ENCODE results near the gene ZMYM2. TPM values are rescaled to one million over a fixed set of nuclear protein-coding genes. Genes with fewer than 3 reads are reported as not detected.
A peak's percentile ranks its signal among the peaks of the same experiment; 100 is the strongest.

ZMYM2 gene
- total and polyA plus RNA-seq, 2 of the 13 experiments (the other 11 are each of a cell fraction or from before 2014, with no cell fraction given): 22.4 to 40.8 TPM

DNA sequence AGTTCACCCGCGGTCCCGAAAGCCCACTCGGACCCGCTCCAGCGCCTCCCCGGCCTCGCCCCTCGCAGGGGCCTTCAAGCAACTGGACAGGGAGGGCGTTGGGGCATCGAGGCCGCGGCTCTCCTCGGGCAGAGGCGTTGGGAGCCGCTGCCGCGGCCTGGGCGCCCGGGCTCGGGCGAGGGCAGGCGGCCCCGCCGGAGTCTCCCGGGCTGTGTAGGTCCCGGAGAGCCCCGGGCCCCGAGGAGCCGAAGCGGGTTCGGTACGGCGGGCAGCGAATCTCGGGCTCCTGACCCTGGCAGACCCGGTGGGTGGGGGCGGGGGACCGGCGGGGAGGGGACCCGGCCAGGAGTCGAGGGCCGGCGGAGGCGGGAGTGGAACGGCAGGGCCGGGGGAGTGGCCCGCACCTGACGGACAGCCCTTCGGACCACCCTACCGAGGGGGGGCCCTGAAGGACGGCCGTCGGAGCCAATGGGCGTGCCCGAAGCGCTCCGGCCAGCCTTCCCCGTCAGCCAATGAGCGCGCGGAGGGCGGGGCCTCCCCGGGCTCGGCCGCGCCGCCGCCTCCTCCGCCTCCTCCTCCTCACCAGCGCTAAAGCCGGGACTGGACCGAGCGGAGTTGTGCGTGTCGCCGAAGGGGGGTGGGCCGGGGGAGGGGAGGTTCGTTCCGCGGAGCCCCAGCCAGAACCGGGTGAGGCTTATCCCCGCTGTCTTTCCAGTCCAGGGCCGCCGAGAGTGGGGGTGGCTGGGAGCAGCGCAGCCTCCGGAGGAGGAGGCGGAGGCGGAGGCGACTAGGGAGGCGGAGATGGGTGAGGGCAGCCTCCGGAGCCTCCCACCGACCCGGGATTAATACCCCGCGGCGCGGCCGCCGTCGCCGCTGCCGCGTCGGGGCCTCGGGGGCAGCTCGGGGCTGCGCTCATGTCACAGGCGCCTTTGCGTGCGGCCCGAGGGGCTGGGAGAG is at the start of gene ZMYM2 (continued):
- TF ChIP-seq, protein P1, sequence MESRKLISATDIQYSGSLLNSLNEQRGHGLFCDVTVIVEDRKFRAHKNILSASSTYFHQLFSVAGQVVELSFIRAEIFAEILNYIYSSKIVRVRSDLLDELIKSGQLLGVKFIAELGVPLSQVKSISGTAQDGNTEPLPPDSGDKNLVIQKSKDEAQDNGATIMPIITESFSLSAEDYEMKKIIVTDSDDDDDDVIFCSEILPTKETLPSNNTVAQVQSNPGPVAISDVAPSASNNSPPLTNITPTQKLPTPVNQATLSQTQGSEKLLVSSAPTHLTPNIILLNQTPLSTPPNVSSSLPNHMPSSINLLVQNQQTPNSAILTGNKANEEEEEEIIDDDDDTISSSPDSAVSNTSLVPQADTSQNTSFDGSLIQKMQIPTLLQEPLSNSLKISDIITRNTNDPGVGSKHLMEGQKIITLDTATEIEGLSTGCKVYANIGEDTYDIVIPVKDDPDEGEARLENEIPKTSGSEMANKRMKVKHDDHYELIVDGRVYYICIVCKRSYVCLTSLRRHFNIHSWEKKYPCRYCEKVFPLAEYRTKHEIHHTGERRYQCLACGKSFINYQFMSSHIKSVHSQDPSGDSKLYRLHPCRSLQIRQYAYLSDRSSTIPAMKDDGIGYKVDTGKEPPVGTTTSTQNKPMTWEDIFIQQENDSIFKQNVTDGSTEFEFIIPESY (CRISPR knock-in tag; IDR thresholded peaks at IDR 0.05): no peak
- 0 out of 2 replicates have a peak, but pooled peaks have one; percentile 22 for TF ChIP-seq ZNF331 (CRISPR knock-in tag; IDR thresholded peaks at IDR 0.05)
- TF ChIP-seq, protein P2, sequence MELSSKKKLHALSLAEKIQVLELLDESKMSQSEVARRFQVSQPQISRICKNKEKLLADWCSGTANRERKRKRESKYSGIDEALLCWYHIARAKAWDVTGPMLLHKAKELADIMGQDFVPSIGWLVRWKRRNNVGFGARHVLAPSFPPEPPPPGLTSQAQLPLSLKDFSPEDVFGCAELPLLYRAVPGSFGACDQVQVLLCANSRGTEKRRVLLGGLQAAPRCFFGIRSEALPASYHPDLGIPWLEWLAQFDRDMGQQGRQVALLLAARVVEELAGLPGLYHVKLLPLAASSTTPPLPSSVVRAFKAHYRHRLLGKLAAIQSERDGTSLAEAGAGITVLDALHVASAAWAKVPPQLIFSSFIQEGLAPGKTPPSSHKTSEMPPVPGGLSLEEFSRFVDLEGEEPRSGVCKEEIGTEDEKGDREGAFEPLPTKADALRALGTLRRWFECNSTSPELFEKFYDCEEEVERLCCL (CRISPR knock-in tag; IDR thresholded peaks at IDR 0.05; ENCODE audit: borderline replicate concordance): no peak
- no peak for TF ChIP-seq ZNF101 (CRISPR knock-in tag; IDR thresholded peaks at IDR 0.05; ENCODE audit: borderline replicate concordance, low read depth)
- TF ChIP-seq TGIF2 (CRISPR knock-in tag; IDR thresholded peaks at IDR 0.05): peak; percentile 55; the same call in 1 of the 2 replicates
- TF ChIP-seq, protein P3, sequence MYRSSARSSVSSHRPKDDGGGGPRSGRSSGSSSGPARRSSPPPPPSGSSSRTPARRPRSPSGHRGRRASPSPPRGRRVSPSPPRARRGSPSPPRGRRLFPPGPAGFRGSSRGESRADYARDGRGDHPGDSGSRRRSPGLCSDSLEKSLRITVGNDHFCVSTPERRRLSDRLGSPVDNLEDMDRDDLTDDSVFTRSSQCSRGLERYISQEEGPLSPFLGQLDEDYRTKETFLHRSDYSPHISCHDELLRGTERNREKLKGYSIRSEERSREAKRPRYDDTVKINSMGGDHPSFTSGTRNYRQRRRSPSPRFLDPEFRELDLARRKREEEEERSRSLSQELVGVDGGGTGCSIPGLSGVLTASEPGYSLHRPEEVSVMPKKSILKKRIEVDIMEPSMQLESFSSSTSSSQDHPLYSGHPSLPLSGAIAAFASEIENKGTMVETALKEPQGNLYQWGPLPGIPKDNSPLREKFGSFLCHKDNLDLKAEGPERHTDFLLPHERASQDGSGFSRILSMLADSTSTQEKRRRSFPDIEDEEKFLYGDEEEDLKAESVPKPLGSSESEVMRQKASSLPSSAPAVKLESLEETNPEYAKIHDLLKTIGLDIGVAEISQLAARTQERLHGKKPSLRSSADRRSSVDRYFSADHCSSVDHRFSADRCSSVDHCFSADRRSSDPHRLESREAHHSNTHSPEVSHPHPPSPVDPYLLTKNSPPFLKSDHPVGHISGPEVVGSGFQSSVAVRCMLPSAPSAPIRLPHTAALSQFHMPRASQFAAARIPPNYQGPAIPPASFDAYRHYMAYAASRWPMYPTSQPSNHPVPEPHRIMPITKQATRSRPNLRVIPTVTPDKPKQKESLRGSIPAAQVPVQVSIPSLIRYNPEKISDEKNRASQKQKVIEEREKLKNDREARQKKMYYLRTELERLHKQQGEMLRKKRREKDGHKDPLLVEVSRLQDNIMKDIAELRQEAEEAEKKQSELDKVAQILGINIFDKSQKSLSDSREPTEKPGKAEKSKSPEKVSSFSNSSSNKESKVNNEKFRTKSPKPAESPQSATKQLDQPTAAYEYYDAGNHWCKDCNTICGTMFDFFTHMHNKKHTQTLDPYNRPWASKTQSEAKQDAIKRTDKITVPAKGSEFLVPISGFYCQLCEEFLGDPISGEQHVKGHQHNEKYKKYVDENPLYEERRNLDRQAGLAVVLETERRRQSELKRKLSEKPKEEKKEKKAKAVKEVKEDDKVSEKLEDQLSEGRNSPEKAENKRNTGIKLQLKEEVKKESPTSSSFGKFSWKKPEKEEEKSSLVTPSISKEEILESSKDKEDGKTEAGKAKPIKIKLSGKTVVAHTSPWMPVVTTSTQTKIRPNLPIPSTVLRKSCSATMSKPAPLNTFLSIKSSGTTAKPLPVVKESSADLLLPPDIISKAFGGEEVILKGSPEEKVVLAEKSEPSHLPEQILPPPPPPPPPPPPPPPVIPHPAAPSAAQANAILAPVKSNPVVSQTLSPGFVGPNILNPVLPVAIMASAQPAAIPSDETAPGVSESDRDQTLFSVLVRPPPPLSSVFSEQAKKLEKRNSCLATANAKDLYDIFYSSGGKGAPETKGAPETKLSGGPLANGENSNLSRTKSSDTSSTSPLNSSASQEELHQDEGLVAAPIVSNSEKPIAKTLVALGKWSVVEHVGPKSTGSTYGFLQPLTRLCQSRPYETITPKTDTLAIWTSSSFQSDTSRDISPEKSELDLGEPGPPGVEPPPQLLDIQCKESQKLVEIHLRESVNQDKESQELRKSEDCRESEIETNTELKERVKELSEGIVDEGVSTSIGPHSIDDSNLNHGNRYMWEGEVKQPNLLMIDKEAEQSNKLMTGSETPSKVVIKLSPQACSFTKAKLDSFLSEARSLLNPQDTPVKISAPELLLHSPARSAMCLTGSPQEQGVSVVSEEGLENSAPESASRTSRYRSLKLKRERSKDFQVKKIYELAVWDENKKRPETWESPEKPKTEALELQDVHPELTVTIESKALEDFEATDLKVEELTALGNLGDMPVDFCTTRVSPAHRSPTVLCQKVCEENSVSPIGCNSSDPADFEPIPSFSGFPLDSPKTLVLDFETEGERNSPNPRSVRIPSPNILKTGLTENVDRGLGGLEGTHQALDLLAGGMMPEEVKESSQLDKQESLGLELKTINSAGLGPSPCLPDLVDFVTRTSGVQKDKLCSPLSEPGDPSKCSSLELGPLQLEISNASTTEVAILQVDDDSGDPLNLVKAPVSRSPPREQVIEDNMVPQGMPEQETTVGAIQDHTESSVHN (CRISPR knock-in tag; IDR thresholded peaks at IDR 0.05): no peak
- TF ChIP-seq, protein P4, sequence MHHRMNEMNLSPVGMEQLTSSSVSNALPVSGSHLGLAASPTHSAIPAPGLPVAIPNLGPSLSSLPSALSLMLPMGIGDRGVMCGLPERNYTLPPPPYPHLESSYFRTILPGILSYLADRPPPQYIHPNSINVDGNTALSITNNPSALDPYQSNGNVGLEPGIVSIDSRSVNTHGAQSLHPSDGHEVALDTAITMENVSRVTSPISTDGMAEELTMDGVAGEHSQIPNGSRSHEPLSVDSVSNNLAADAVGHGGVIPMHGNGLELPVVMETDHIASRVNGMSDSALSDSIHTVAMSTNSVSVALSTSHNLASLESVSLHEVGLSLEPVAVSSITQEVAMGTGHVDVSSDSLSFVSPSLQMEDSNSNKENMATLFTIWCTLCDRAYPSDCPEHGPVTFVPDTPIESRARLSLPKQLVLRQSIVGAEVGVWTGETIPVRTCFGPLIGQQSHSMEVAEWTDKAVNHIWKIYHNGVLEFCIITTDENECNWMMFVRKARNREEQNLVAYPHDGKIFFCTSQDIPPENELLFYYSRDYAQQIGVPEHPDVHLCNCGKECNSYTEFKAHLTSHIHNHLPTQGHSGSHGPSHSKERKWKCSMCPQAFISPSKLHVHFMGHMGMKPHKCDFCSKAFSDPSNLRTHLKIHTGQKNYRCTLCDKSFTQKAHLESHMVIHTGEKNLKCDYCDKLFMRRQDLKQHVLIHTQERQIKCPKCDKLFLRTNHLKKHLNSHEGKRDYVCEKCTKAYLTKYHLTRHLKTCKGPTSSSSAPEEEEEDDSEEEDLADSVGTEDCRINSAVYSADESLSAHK (CRISPR knock-in tag; IDR thresholded peaks at IDR 0.05; ENCODE audit: borderline replicate concordance): no peak
- TF ChIP-seq CREM (IDR thresholded peaks at IDR 0.05): no peak
- TF ChIP-seq CREM (CRISPR knock-in tag; IDR thresholded peaks at IDR 0.05): no peak
- TF ChIP-seq SSRP1 (CRISPR knock-in tag; IDR thresholded peaks at IDR 0.05): no peak
- TF ChIP-seq SPEN (CRISPR knock-in tag; IDR thresholded peaks at IDR 0.05; ENCODE audit: low read depth): peak; percentile 58
- TF ChIP-seq, protein P5, sequence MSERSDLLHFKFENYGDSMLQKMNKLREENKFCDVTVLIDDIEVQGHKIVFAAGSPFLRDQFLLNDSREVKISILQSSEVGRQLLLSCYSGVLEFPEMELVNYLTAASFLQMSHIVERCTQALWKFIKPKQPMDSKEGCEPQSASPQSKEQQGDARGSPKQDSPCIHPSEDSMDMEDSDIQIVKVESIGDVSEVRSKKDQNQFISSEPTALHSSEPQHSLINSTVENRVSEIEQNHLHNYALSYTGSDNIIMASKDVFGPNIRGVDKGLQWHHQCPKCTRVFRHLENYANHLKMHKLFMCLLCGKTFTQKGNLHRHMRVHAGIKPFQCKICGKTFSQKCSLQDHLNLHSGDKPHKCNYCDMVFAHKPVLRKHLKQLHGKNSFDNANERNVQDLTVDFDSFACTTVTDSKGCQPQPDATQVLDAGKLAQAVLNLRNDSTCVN (CRISPR knock-in tag; IDR thresholded peaks at IDR 0.05; ENCODE audit: borderline replicate concordance): no peak
